ENCODE measurements around the gene CCDC201. TPM values are rescaled to one million over a fixed set of nuclear protein-coding genes. Genes with fewer than 3 reads are reported as not detected.
"Not testable (repeated sequence)": the region's sequence is repeated elsewhere in the genome, so short reads cannot be mapped to it uniquely, and the experiment has no call there.

CCDC201 gene
- total RNA-seq, 1 experiment from 2014 or later = not detected

DNA sequence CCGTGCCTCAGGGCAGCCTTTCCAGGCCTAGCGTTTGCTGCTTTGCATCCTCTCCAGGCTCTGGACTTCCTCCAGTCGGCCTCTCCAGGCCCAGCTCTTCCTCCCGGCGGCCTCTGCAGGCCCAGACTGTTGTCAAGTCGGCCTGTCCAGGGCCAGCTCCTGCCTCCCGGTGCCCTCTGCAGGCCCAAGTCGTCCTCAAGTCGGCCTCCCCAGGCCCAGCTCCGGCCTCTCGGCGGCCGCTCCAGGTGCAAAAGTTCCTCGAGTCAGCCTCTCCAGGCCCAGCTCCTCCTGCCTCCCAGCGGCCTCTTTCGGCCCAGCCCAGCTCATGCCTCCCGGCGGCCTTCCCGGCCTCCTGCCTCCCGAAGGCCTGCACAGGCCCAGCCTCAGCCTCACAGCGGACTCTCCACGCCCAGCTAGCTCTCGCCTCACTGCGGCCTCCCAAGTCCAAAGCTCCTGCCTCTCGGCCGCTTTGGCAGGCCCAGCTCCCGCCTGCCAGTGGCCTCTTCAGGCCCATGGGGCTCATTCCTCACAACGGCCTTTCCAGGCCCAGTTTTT lies 62.4 kb downstream of the CCDC201 start:
- not testable (repeated sequence) for H3K36me3 ChIP-seq; H3K27ac ChIP-seq; H3K9me3 ChIP-seq (replicated peaks); H3K4me1 ChIP-seq (replicated peaks); H3K4me3 ChIP-seq; DNase-seq (ENCODE audit: low read depth in 1 of 2, low spot score in 2 of 2); H3K27me3 ChIP-seq (replicated peaks)

Other genes starting within 250 kb of the CCDC201 start
- not detected in 2 replicates for gene IGFBP1, start 15.4 kb upstream of the CCDC201 start, total RNA-seq (2014; rRNA removed; shearing (Covaris generic))
- gene IGFBP3, start 48.2 kb upstream of the CCDC201 start, total RNA-seq (2014; rRNA removed; shearing (Covaris generic)) = 101 and 118 TPM in 2 replicates

All from SJSA1 (cell line).